GM12878 (cell line): ENCODE data around the gene SCARF1. TPM values are rescaled to one million over a fixed set of nuclear protein-coding genes. Genes with fewer than 3 reads are reported as not detected.

ENCODE experiments used
- CTCF ChIP-seq, 3 experiments: IDR thresholded peaks in 2 of 3; conservative IDR thresholded peaks in 1 of 3; 2 replicates each; pipeline ENCODE4 v1.5.1; 2011; ENCODE audit warnings: low read depth in 3 of 3, low read length in 3 of 3, mild to moderate bottlenecking in 3 of 3, control low read depth in 2 of 3, moderate library complexity in 2 of 3, inconsistent platforms in 1 of 3, mixed read lengths in 1 of 3; ENCODE audit not compliant: control insufficient read depth in 2 of 3, insufficient read depth in 1 of 3; ENCODE audit errors: extremely low read depth in 1 of 3
- EP300 ChIP-seq, 2 experiments: fragments of 150-350 bp in 1 of 2; IDR thresholded peaks; 2 replicates each; pipeline ENCODE4 v1.6.1; 2011 to 2012; ENCODE audit warnings: low read depth in 2 of 2, low read length in 2 of 2, borderline replicate concordance in 1 of 2, improper control_type of control experiment in 1 of 2, inconsistent platforms in 1 of 2; ENCODE audit not compliant: control insufficient read depth in 1 of 2
- EZH2 ChIP-seq: IDR thresholded peaks from 2 replicates; pipeline ENCODE4 v1.6.1; 2012; ENCODE audit warnings: low read depth, mild to moderate bottlenecking, control low read depth, inconsistent platforms, low read length, borderline replicate concordance; ENCODE audit not compliant: control insufficient read depth
- IRF5 ChIP-seq: fragments of 450-650 bp; IDR thresholded peaks from 2 replicates; pipeline ENCODE4 v1.6.1; 2017; ENCODE audit warnings: borderline replicate concordance
- NFIC ChIP-seq: IDR thresholded peaks from 2 replicates; pipeline ENCODE4 v1.6.1; 2012; ENCODE audit warnings: low read depth, mild to moderate bottlenecking, inconsistent platforms, low read length, moderate library complexity
- NFXL1 ChIP-seq: fragments of 450-650 bp; IDR thresholded peaks from 2 replicates; pipeline ENCODE4 v1.6.1; 2017; ENCODE audit warnings: antibody characterized with exemption, mild to moderate bottlenecking, borderline replicate concordance
- NFYB ChIP-seq: IDR thresholded peaks from 2 replicates; pipeline ENCODE4 v1.6.1; 2011; ENCODE audit warnings: low read depth, mild to moderate bottlenecking, low read length, improper control_type of control experiment, moderate library complexity; ENCODE audit not compliant: insufficient read depth
- NR2F1 ChIP-seq: fragments of 450-650 bp; conservative IDR thresholded peaks from 2 replicates; pipeline ENCODE4 v1.6.1; 2017; ENCODE audit warnings: mild to moderate bottlenecking
- NRF1 ChIP-seq: conservative IDR thresholded peaks from 2 replicates; pipeline ENCODE4 v1.6.1; 2011; ENCODE audit warnings: mild to moderate bottlenecking, low read depth, low read length, improper control_type of control experiment
- PAX8 ChIP-seq: fragments of 450-650 bp; IDR thresholded peaks from 2 replicates; pipeline ENCODE4 v1.6.1; 2017; ENCODE audit warnings: mild to moderate bottlenecking, moderate library complexity
- RBBP5 ChIP-seq: fragments of 200-600 bp; sonication (generic); conservative IDR thresholded peaks from 2 replicates; pipeline ENCODE4 v1.6.1; 2016
- SKIL ChIP-seq: fragments of 450-650 bp; IDR thresholded peaks from 2 replicates; pipeline ENCODE4 v1.6.1; 2017; ENCODE audit warnings: mild to moderate bottlenecking, low read depth, inconsistent platforms; ENCODE audit not compliant: poor library complexity, severe bottlenecking
- SP1 ChIP-seq: IDR thresholded peaks from one replicate; pipeline ENCODE4 v1.6.1; 2011; ENCODE audit warnings: low read depth, low read length
- TBL1XR1 ChIP-seq: IDR thresholded peaks from 2 replicates; pipeline ENCODE4 v1.6.1; 2012; ENCODE audit warnings: low read depth, low read length, improper control_type of control experiment
- YBX1 ChIP-seq: fragments of 450-650 bp; IDR thresholded peaks from 2 replicates; pipeline ENCODE4 v1.6.1; 2016; ENCODE audit warnings: antibody characterized with exemption
- ZNF217 ChIP-seq: fragments of 450-650 bp; IDR thresholded peaks from 2 replicates; pipeline ENCODE4 v1.6.1; 2017; ENCODE audit warnings: antibody characterized with exemption, mild to moderate bottlenecking
- ZNF384 ChIP-seq: IDR thresholded peaks from 2 replicates; pipeline ENCODE4 v1.6.1; 2012; ENCODE audit warnings: low read depth, mild to moderate bottlenecking, low read length, improper control_type of control experiment, borderline replicate concordance
- polyA plus RNA-seq, 11 experiments: library from polyadenylated mRNA; depleted of rRNA in 4 of 11; unstranded in 6 of 11; stranded (reverse) in 5 of 11; fragments of >200 nt; fragmentation: Nextera tagmentation in 4 of 11; fragmentation: Illumina TruSeq in 1 of 11; extraction: Ambion mirVana in 4 of 11; extraction: Trizol in 1 of 11; gene quantifications; 1 replicate in 1 of 11; 2 replicates in 10 of 11; pipeline versions ENCODE4 v1.2.1 to v1.2.3, GENCODE V29; 2011 to 2016; ENCODE audit warnings: inconsistent platforms in 2 of 11, missing spikeins in 2 of 11, low read depth in 1 of 11
- total RNA-seq, 4 experiments: library from RNA; depleted of rRNA in 3 of 4; stranded (reverse); fragments of >200 nt in 3 of 4; fragmentation: Illumina TruSeq in 1 of 4; extraction: Trizol in 1 of 4; gene quantifications; 2 replicates each; pipeline versions ENCODE4 v1.2.1 to v1.2.3, GENCODE V29; 2013 to 2021
- TF ChIP-seq, protein P1 (sequence below): fragments of 450-650 bp; IDR thresholded peaks from 2 replicates; pipeline ENCODE4 v1.6.1; 2016; ENCODE audit warnings: mild to moderate bottlenecking
- TF ChIP-seq, protein P2 (sequence below): IDR thresholded peaks from 2 replicates; pipeline ENCODE4 v1.6.1; 2011; ENCODE audit warnings: mild to moderate bottlenecking, low read depth, low read length, moderate library complexity; ENCODE audit not compliant: insufficient replicate concordance
- TF ChIP-seq, protein P3 (sequence below): IDR thresholded peaks from 2 replicates; pipeline ENCODE4 v1.6.1; 2012; ENCODE audit warnings: low read depth, low read length, improper control_type of control experiment

Gene SCARF1
- total and polyA plus RNA-seq, 10 of the 15 experiments (the other 5 are each of a cell fraction or from before 2014, with no cell fraction given) = 0.10 to 1.7 (median 0.43) TPM

GRCh38 chr17:1644493-1645206 lies 882 bp downstream of the SCARF1 start (continued):
- no peak for TF ChIP-seq SKIL
- no peak for TF ChIP-seq RBBP5
- no peak for TF ChIP-seq PAX8
- no peak for TF ChIP-seq NFXL1
- TF ChIP-seq, protein P1, sequence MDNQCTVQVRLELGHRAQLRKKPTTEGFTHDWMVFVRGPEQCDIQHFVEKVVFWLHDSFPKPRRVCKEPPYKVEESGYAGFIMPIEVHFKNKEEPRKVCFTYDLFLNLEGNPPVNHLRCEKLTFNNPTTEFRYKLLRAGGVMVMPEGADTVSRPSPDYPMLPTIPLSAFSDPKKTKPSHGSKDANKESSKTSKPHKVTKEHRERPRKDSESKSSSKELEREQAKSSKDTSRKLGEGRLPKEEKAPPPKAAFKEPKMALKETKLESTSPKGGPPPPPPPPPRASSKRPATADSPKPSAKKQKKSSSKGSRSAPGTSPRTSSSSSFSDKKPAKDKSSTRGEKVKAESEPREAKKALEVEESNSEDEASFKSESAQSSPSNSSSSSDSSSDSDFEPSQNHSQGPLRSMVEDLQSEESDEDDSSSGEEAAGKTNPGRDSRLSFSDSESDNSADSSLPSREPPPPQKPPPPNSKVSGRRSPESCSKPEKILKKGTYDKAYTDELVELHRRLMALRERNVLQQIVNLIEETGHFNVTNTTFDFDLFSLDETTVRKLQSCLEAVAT = no peak
- TF ChIP-seq TBL1XR1 = no peak; the same call in 1 of the 2 replicates
- no peak for TF ChIP-seq NFYB
- TF ChIP-seq, protein P2, sequence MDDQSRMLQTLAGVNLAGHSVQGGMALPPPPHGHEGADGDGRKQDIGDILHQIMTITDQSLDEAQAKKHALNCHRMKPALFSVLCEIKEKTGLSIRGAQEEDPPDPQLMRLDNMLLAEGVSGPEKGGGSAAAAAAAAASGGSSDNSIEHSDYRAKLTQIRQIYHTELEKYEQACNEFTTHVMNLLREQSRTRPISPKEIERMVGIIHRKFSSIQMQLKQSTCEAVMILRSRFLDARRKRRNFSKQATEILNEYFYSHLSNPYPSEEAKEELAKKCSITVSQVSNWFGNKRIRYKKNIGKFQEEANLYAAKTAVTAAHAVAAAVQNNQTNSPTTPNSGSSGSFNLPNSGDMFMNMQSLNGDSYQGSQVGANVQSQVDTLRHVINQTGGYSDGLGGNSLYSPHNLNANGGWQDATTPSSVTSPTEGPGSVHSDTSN = no peak
- peak; percentile 62 for TF ChIP-seq NR2F1
- peak in 1 of 2 experiments; percentile 64; a peak in 2 of 4 replicates for TF ChIP-seq EP300 (IDR thresholded peaks at IDR 0.05; ENCODE audit: borderline replicate concordance in 1 of 2, control insufficient read depth in 1 of 2, low read depth in 2 of 2, low read length in 2 of 2)
- no peak for TF ChIP-seq EZH2
- no peak for TF ChIP-seq ZNF217
- TF ChIP-seq ZNF384 = no peak
- no peak for TF ChIP-seq NRF1
- TF ChIP-seq SP1 = peak; percentile 40
- TF ChIP-seq, protein P3, sequence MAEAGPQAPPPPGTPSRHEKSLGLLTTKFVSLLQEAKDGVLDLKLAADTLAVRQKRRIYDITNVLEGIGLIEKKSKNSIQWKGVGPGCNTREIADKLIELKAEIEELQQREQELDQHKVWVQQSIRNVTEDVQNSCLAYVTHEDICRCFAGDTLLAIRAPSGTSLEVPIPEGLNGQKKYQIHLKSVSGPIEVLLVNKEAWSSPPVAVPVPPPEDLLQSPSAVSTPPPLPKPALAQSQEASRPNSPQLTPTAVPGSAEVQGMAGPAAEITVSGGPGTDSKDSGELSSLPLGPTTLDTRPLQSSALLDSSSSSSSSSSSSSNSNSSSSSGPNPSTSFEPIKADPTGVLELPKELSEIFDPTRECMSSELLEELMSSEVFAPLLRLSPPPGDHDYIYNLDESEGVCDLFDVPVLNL = no peak
- TF ChIP-seq CTCF (IDR thresholded peaks at IDR 0.05 in 2 of 3, conservative IDR thresholded peaks at IDR 0.05 in 1 of 3; ENCODE audit: control insufficient read depth in 2 of 3, extremely low read depth in 1 of 3, insufficient read depth in 1 of 3, low read depth in 3 of 3, low read length in 3 of 3) = no peak
- no peak for TF ChIP-seq IRF5
- no peak for TF ChIP-seq YBX1
- TF ChIP-seq NFIC = no peak; the same call in 1 of the 2 replicates
